Dendritic cell treated with granulocyte-macrophage colony-stimulating factor and Interleukin-4, amounts not matched to agents 40 ng/mL and 50 ng/mL, for 4 days (primary cell): Measurements from ENCODE around the gene ADD2.
A peak's percentile ranks its signal among the peaks of the same experiment; 100 is the strongest.

Source experiments
- H3K27ac Mint-ChIP-seq: one replicate; pipeline ENCODE4 v1.8.0; 2022; ENCODE audit warnings: mild to moderate bottlenecking, mixed read lengths
- H3K27me3 Mint-ChIP-seq: one replicate; pipeline ENCODE4 v1.8.0; 2022; ENCODE audit warnings: mild to moderate bottlenecking, mixed read lengths
- H3K36me3 Mint-ChIP-seq: one replicate; pipeline ENCODE4 v1.8.0; 2022; ENCODE audit warnings: low read depth, mixed read lengths
- H3K4me1 Mint-ChIP-seq: one replicate; pipeline ENCODE4 v1.8.0; 2022; ENCODE audit warnings: low read depth, mixed read lengths
- H3K4me3 Mint-ChIP-seq: one replicate; pipeline ENCODE4 v1.8.0; 2022; ENCODE audit warnings: mild to moderate bottlenecking, moderate library complexity, mixed read lengths
- H3K9me3 Mint-ChIP-seq: one replicate; pipeline ENCODE4 v1.8.0; 2022; ENCODE audit warnings: mixed read lengths
- intact Hi-C: fragments of 100-400 bp; cut with micrococcal nuclease; formaldehyde crosslinking; loops from one replicate; pipeline ENCODE4 v1.15.0; 2022

Gene ADD2

GRCh38 chr2:70772486-70773155 lies 4.6 kb upstream of the ADD2 start:
- intact Hi-C loops = no loop called here
- Mint-ChIP-seq H3K4me3 (no peak overlapping the region), H3K9me3 (peaks cover 8% of the 10 kb centered on the region), H3K27me3 (peaks cover 46% of the 10 kb centered on the region), H3K36me3 (no peaks in the 10 kb centered on the region), H3K4me1 (peaks cover 18% of the 10 kb centered on the region), H3K27ac (no peak overlapping the region)

GRCh38 chr2:70771446-70771845 lies 3.4 kb upstream of the ADD2 start:
- Mint-ChIP-seq H3K9me3 (peaks cover 8% of the 10 kb centered on the region), H3K4me1 (peaks cover 25% of the 10 kb centered on the region), H3K27ac (no peak overlapping the region), H3K36me3 (no peaks in the 10 kb centered on the region), H3K4me3 (no peak overlapping the region), H3K27me3 (peaks cover 54% of the 10 kb centered on the region)
- intact Hi-C loops = no loop called here

- peaks cover 14% of the 10 kb centered on the region for H3K4me1 Mint-ChIP-seq
- H3K27me3 Mint-ChIP-seq = peaks cover 69% of the 10 kb centered on the region
- no peak overlapping the region for H3K27ac Mint-ChIP-seq
- peaks cover 8% of the 10 kb centered on the region for H3K9me3 Mint-ChIP-seq
- no peak overlapping the region for H3K4me3 Mint-ChIP-seq
- intact Hi-C loops = no loop called here
- H3K36me3 Mint-ChIP-seq = no peaks in the 10 kb centered on the region
These were observed 1.4 kb upstream of the ADD2 start for GRCh38 chr2:70769450-70769849.

GRCh38 chr2:70768590-70769085 lies 638 bp upstream of the ADD2 start:
- peaks cover 4% of the 10 kb centered on the region for H3K9me3 Mint-ChIP-seq
- no peak overlapping the region for H3K4me3 Mint-ChIP-seq
- H3K27ac Mint-ChIP-seq = peak overlapping the region; percentile 56
- H3K36me3 Mint-ChIP-seq = no peaks in the 10 kb centered on the region
- intact Hi-C loops = no loop called here
- peaks cover 71% of the 10 kb centered on the region for H3K27me3 Mint-ChIP-seq
- peaks cover 14% of the 10 kb centered on the region for H3K4me1 Mint-ChIP-seq

GRCh38 chr2:70767079-70767698 lies 811 bp downstream of the ADD2 start:
- peak overlapping the region; percentile 68 for H3K27ac Mint-ChIP-seq
- intact Hi-C loops = no loop called here
- H3K36me3 Mint-ChIP-seq = no peaks in the 10 kb centered on the region
- H3K27me3 Mint-ChIP-seq = peaks cover 71% of the 10 kb centered on the region
- peak overlapping the region; percentile 79 for H3K4me3 Mint-ChIP-seq
- H3K9me3 Mint-ChIP-seq = no peaks in the 10 kb centered on the region
- peaks cover 14% of the 10 kb centered on the region for H3K4me1 Mint-ChIP-seq

- intact Hi-C loops = no loop called here
- Mint-ChIP-seq H3K4me1 (peaks cover 14% of the 10 kb centered on the region), H3K4me3 (peak overlapping the region; percentile 67), H3K36me3 (no peaks in the 10 kb centered on the region), H3K27me3 (peaks cover 70% of the 10 kb centered on the region), H3K27ac (peak overlapping the region; percentile 27), H3K9me3 (no peaks in the 10 kb centered on the region)
These were observed 1.5 kb downstream of the ADD2 start for GRCh38 chr2:70766357-70767078.

GRCh38 chr2:70765507-70765906 lies 2.5 kb downstream of the ADD2 start:
- intact Hi-C loops = no loop called here
- no peak overlapping the region for H3K4me3 Mint-ChIP-seq
- H3K36me3 Mint-ChIP-seq = no peaks in the 10 kb centered on the region
- no peak overlapping the region for H3K27ac Mint-ChIP-seq
- no peaks in the 10 kb centered on the region for H3K9me3 Mint-ChIP-seq
- H3K27me3 Mint-ChIP-seq = peaks cover 66% of the 10 kb centered on the region
- H3K4me1 Mint-ChIP-seq = peaks cover 14% of the 10 kb centered on the region

- Mint-ChIP-seq H3K9me3 (no peaks in the 10 kb centered on the region), H3K36me3 (no peaks in the 10 kb centered on the region), H3K27me3 (peaks cover 30% of the 10 kb centered on the region), H3K27ac (no peak overlapping the region), H3K4me1 (peaks cover 7% of the 10 kb centered on the region), H3K4me3 (no peak overlapping the region)
- intact Hi-C loops = no loop called here
These were observed 8.6 kb downstream of the ADD2 start for GRCh38 chr2:70759446-70759845.

GRCh38 chr2:70757966-70758365 lies 10.0 kb downstream of the ADD2 start:
- Mint-ChIP-seq H3K4me1 (peaks cover 7% of the 10 kb centered on the region), H3K27me3 (peaks cover 19% of the 10 kb centered on the region), H3K4me3 (no peak overlapping the region), H3K36me3 (no peaks in the 10 kb centered on the region), H3K27ac (no peak overlapping the region), H3K9me3 (no peaks in the 10 kb centered on the region)
- intact Hi-C loops = no loop called here

GRCh38 chr2:70757360-70757759 lies 10.6 kb downstream of the ADD2 start:
- H3K9me3 Mint-ChIP-seq = no peaks in the 10 kb centered on the region
- no peaks in the 10 kb centered on the region for H3K36me3 Mint-ChIP-seq
- H3K4me3 Mint-ChIP-seq = no peak overlapping the region
- peaks cover 7% of the 10 kb centered on the region for H3K4me1 Mint-ChIP-seq
- intact Hi-C loops = no loop called here
- peaks cover 17% of the 10 kb centered on the region for H3K27me3 Mint-ChIP-seq
- no peak overlapping the region for H3K27ac Mint-ChIP-seq

- peaks cover 7% of the 10 kb centered on the region for H3K4me1 Mint-ChIP-seq
- intact Hi-C loops = no loop called here
- H3K36me3 Mint-ChIP-seq = no peaks in the 10 kb centered on the region
- no peak overlapping the region for H3K27ac Mint-ChIP-seq
- H3K9me3 Mint-ChIP-seq = no peaks in the 10 kb centered on the region
- H3K27me3 Mint-ChIP-seq = peaks cover 15% of the 10 kb centered on the region
- H3K4me3 Mint-ChIP-seq = no peak overlapping the region
These were observed 11.9 kb downstream of the ADD2 start for GRCh38 chr2:70756128-70756527.

GRCh38 chr2:70753902-70754301 lies 14.1 kb downstream of the ADD2 start:
- peaks cover 14% of the 10 kb centered on the region for H3K27me3 Mint-ChIP-seq
- no peaks in the 10 kb centered on the region for H3K9me3 Mint-ChIP-seq
- H3K36me3 Mint-ChIP-seq = no peaks in the 10 kb centered on the region
- no peak overlapping the region for H3K4me3 Mint-ChIP-seq
- H3K4me1 Mint-ChIP-seq = peaks cover 6% of the 10 kb centered on the region
- intact Hi-C loops = no loop called here
- H3K27ac Mint-ChIP-seq = no peak overlapping the region

- H3K36me3 Mint-ChIP-seq = no peaks in the 10 kb centered on the region
These were observed 15.0 kb downstream of the ADD2 start for GRCh38 chr2:70753031-70753430.

GRCh38 chr2:70752396-70752795 lies 15.6 kb downstream of the ADD2 start:
- Mint-ChIP-seq H3K36me3 (no peaks in the 10 kb centered on the region), H3K4me1 (peaks cover 6% of the 10 kb centered on the region), H3K27ac (no peak overlapping the region), H3K4me3 (no peak overlapping the region), H3K27me3 (peaks cover 9% of the 10 kb centered on the region), H3K9me3 (peaks cover 4% of the 10 kb centered on the region)
- intact Hi-C loops = no loop called here

More at GRCh38 chr2:70753031-70753430, 15.0 kb downstream of the ADD2 start:
- Mint-ChIP-seq H3K27me3 (peaks cover 9% of the 10 kb centered on the region), H3K4me1 (peaks cover 6% of the 10 kb centered on the region), H3K4me3 (no peak overlapping the region), H3K9me3 (no peaks in the 10 kb centered on the region), H3K27ac (no peak overlapping the region)
- intact Hi-C loops = no loop called here
